GM18499 (cell line): Measurements from ENCODE around the gene MAML2.

Source experiments
- ATAC-seq: cut with Tn5 transposase; IDR thresholded peaks from one replicate; pipeline ENCODE4 v1.9.1; 2021; ENCODE audit warnings: moderate number of reproducible peaks; ENCODE audit not compliant: insufficient read depth, unreplicated experiment

Gene MAML2

DNA sequence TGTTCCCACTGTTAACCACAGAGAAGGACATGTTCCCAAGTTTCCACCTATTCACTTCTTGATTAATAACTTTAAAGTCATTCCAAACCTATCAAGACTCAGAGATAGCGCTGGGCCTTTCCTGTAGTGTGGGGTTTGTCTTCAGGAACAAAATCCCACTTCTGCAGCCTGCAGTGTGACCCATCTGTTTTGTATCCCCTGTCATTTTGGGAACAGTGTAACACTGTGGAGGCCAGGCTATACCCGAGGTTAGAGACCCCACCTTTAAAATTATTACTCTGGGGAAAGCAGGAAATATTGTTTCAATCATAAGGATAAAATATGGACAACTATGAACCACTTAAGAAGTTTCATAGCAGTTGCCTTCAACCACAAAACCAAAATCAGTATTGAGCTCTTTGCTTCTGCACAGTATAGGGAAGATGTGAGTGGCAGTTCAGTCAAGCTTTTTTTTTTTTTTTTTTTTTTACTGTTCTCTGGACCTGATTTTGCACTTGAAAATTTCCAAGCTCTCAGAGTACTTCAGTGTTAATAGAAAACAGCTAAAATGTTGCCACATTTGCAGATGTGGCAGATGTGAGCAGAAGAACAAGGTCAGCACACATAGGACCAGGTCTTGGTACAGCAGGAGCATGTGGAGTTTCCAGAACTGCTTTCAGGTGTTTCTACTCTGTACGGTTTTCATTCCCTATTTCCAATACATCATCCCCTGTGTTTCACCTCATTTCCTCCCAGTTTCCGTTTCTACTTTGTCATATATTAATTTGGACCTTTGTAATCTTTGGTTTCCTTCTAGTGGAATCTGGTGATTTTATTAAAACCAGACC lies 121.5 kb downstream of the MAML2 start:
- ATAC-seq = no peak

DNA sequence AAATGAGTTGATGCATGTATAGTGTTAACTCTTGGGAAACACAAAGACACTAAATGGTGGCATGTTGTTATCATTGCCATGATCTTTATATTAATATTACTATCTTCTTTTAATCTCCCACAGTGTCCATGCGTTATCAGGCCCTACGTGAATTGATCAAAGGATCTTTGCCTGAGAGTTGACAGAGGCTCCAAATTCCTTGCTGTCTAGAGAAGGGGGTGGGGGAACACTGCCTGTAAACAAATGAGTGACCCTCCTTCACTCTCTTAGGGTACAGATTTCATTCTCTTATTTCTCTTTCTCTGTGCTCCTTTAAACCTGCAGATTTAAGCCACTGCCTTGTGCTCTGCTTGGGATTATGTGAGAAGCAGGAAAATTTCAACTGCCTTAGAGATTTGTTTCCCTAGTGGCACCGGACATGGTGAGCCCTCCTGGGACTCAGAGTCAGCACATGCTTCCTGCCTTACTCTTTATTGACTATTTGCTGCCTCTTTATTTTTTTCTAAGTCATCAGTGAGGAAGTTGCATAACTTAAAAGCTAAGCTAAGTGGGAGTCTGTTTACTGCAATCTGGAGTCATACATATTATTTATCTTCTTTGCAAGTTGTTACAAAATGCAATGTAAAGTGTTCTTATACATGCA lies 122.9 kb downstream of the MAML2 start:
- ATAC-seq = no peak

DNA sequence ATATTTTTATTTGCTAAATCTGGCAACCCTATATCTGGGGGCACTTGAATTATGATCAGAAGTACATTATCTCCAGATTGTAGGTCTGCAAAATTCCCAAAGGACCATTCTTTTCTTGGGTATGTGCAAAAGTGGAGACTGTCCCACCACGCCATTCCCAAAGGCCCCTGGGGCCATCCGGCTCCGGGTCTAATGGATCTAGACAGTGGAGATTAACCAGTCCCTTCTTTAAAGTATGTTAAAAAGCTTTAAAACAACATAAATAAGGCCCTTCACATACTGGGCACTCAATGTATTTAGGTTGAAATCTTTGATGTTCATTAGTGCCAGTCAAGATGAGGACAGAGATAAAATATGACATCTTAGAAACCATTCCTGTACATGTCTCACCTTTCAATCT lies 124.1 kb downstream of the MAML2 start:
- ATAC-seq = no peak

DNA sequence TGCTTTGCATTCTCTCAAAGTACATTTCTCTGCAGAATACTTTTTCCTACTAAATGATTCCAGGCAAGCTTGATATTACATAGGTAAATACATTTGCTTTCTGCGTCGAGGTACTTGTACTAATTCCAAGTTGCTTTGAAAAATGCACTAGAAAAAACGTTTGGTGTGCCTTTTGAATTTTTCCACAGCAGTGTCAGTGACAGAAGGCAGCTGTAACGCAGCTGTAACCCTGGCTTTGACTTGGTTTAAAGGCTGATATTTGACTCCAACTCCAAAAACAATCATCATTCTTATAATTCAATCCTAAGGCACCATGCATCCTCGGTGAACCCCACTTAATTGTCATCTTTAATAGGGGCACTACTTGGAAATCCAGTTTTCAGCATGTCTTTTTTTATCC lies 125.0 kb downstream of the MAML2 start:
- no peak for ATAC-seq

DNA sequence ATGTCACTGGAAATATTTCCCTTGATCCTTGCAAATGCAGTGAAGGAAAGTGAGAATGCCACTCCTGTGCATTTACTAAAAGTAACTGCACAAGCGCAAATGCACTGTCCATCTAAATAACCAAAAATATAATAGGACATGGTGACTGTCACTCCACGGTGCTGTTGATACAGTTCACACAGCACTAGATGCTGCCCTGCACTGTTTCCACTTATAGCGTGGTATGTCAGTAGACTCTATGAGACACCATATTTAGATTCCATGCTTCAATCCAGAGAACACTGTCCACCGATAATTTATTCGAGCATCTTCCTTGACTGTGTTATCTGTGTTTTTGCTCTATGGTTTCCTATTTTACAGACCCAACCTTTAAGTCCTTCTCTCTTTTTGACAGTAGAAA lies 125.8 kb downstream of the MAML2 start:
- no peak for ATAC-seq

DNA sequence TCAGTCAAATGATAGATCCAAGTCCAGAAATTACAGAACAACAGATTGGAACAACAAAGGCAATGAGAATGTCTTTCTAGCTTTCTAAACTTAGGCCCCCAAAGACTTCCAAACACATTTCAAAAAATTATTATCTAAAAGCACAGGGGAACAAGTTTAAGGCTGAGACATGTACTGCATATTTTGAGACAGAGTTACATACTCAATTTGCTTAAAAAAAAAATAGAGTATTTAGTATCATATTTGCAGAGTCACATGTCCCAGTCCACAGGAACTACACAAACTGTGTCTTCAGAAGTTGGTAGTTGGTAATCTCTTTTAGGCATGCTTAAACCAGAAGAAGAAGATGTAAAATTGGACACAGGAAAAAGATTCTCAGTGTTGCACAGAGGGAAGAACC lies 127.2 kb downstream of the MAML2 start:
- no peak for ATAC-seq

DNA sequence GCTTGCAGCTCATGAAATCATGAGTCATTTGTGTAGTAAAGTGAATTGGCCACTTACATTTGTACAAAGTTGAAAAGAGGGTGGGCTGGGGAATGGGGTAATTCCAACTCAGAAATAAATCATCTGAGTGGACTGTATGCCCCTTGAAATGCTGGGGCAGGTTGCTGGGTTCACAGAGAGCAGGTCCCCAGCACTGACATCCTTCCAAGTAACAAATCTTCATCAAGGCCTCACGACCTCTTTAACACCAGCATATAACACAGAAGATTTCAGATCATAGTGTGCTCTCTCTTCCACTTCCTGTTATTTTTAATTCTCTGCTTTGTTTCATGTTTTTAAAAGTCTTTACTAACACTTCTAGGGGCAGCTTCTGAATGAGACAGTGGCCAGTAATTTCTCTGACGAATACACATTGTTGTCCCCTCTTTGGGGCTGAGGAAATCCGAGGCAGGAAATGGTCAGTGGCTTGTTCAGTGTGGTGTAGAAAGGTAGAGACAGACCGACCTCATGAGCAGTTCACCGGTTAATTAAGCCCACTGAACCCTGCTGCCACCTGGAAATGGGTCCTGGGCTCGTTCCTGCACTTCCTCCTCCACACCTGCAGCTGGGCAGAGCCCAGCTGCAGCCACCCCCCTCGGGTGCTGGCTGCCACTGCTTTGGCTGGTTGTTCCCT lies 127.7 kb downstream of the MAML2 start:
- ATAC-seq = peak; percentile 46

DNA sequence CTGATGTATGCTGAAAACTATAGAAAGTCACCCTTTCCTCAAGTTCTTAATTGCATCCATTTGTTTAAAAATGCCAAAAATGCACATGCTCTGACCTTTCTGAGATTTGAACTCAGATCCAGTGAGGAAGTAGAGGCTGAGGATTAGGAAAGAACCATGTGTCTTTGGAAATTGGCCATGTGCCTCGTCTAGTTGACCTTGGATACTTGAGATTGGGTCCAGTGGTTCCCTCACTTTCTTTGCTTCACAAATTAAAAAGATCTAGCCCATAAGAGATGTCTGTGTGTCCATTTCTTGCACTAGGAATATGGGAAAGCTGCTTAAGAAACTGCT lies 128.3 kb downstream of the MAML2 start:
- no peak for ATAC-seq

DNA sequence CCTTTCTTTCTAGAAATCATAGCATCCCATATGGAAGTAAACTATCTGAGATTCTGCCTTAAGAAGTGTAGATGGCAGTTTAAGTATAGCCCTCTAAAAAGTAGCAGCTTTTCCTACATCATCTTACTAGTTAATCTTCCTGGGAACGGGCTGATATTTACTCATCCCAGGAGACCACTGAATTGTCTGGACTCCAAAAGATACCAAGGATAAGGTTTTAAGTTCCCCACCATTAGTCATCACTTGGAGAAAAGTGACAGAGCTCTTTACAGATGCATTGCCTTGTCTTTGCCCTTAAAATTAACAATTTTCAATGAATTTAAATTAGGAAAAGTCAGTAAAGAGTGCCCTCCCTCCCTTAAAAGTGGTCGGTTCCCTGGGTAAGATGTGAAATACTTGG lies 129.5 kb downstream of the MAML2 start:
- ATAC-seq = no peak

DNA sequence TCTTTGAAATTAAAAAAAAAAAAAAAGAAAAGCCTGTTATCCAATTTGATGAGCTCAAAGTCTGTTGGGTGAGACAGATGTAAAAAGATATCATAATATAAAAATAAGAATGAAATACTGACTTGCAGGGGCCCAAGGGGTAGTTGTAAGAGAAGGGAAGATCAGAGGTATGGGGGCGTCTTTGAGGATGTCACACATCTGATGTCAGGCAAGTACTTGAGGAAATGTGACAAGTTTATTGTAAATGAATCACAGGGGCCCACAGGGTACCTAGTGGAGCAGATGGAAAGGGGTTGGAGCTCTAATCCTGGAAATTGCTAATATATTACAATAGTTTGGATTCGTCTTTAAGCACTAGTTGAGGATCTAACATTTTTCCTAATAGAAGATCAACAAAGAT lies 131.6 kb downstream of the MAML2 start:
- no peak for ATAC-seq

DNA sequence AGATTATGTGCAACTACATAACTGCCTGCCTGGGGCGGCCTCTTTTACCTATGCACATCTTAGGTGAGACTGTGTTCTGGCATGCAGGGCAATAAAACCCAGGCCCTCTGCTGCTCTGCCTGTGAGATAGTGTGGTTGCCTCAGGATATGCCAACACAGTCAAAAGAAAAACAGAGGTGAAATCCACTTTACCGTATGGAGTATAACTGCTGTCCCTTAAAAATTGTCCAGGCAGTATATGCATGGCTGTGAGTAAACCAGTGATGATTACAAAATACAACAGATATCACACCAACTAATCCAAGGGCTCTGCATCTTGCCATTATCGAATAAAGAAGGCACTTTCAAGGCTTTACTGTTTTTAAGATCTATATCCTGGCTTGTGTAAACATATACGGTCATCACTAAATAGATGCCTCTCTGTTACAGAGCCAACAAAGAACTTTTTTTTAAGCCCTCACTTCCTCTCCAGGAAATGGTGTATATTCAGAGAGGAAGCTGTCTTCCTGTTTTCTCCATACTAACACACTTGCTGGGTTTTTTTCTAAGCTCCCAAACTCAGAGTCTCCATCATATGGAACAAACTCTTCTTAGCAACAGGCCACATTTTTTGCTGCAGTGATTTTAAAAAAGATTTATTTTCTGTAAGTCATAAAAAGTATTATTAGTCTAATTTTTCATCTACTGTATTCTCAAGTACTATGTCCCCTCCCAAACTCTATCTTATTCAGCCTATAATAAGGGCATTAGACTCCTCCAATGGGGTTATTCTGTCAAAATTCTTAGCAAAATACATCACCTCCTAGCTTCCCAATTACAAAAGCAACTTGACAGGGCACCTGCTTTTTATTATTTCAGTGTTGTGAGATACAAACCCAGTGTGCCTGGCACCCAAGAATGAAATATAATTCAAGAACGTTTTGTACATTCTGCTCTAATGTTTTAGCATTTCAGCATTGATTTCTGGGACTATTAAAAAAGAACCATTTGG lies 135.2 kb downstream of the MAML2 start:
- no peak for ATAC-seq

DNA sequence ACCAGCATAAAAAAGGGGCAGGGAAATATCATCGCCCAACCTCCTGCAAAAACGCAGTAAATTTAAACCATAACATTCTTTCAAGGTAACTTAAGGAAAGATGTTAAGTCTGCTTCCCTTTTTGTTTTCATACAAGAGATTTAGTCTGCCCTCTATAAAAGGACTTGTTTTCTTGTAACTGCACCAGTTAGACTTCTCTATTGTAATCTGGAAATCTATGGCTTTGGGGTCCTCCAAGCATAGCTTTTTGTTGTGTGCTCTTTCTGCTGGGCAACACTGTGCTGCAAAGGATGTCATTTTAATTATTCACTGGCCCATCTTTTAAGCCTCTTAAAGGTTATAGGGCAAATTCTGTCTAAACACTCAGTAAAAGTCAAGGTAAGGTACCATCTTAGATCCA lies 136.0 kb downstream of the MAML2 start:
- no peak for ATAC-seq

DNA sequence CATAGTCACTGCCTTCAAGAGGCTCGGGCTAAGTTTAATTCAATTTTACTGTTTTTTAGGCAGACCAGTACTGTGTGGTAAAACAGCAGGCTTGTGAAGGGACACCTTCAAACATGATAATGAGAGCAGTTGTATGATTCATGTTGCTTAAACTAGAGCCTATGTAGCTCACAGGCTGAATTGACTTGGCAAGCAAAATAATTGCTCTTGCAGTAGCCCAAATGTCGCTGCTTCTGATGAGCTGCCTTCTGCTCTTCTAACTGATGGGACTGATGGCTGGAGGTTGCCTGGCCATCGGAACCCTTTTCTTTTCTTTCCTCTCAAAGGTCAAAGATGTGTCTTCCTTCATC lies 137.6 kb downstream of the MAML2 start:
- no peak for ATAC-seq

DNA sequence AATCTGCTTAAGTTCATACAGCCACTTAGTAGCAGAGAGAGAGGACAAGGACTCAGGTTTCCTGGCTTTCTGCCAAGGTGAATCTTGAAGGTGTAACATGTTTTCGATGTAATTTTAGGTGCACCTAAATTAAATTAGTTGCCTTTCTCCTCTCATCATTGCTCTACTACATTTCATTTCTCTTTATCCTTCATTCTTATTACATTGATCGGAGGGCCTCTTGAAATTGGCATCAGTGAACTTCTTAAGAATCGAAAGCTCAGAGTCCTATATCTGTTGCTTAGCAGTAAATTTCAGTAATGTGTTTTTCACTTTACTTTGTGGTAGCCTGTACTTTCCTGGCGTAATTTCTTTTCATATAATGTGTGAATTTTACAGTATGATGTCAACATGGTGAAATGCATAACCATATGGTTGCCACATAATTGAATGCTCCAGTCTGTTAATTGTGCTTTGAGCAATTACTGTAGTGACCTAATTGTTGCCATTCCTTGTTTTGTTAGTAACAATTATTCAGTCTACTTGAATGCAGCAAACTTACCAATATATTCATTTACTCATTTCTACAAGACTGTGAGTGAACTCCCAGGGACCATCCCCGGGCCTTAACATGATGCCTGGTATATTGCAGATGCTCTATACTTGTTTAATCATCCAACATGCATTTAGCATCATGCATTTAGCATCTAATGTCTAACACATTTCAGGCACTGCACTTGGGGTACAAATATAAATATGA lies 138.1 kb downstream of the MAML2 start:
- ATAC-seq = no peak

DNA sequence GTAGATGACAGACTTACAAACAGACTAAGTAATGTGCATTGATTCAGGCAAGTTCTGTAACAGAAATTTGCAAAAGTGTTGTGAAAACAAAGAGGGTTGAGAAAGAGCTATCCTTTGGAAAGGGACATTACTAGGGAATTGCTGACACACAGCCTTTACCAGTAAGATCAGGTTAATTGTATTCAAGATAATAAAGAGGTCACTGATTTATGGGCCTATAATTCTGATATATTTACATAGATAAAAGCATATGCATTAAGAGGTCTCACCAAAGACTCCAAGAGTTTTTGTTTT lies 138.7 kb downstream of the MAML2 start:
- ATAC-seq = no peak

DNA sequence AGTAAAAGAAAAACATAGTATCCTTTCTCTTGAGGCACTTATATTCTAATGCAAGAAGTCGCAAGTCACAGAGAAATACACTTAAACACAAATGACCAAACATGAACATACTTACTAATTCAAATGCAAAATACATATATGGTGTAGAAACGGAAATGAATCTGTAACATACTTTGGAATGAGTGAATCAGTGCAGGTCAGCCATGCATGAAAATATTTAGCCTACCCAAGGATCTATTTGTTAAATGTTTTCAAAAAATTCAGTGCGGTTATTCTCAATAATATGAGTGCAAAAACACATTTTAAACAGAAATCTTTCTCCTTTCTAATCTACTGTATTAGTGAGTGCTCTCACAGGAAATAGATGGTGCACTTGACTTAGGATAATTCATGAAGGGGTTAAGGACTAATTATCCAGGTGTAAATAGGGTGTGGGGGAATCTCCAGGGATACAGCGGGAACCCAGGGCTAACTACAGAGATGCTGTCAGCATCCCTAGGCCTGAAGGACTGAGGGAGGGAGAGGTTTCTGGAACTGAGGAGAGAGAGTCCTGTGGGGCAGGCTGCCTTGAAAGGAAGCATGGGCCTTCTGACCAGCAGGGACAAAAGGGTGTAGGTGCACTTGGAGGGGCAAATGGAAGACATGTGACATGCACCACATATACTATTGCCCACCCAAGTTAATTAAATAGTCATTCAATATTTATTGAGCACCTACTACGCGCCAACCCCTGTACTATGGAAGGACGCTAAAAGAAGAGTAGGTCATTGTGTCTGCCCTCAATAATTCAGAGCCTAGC lies 139.2 kb downstream of the MAML2 start:
- ATAC-seq = no peak

DNA sequence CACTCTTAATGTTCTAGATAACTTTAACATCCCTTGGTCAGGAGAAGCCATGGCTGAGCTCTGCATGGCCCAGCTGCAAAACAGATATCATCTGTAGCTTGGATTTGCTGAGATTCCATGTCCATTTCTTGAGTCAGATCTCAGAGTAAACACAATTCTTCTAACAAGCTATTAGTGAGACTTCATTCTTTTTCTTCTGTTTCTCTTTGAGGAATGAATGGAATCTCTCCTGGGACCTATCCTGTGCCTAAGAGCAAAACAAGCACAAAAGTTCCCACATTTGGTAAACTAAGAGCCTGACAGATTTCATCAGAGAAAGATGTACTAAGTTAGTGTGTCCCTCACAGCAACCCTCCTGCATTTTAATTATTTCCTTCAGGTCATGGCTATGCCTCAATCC lies 142.8 kb downstream of the MAML2 start:
- ATAC-seq = no peak

DNA sequence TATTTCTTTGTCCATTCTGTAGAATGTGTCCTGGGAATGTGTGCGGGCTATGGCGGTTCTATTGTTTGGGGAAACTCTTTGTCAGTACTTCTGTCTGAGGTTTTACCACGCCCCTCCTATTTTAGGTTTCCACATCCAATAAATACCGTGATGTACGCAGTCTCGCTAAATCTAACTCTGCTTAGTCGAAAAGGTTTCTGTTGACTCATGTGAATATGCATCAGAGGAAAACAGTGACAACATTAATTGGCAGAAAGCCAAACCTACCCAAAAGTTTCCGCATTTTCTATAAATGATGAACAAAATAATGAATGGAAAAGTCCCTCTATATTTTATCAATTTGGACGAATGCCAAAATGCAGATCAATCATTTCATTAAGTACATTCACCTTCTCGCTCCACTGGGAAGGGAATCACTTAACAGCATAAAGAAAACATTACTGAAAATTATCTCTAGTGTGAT lies 143.4 kb downstream of the MAML2 start:
- no peak for ATAC-seq
